Measurements from ENCODE around the gene ORAI2.
"Not testable (repeated sequence)": the region's sequence is repeated elsewhere in the genome, so short reads cannot be mapped to it uniquely, and the experiment has no call there.

The ORAI2 gene

GRCh38 chr7:102505298-102506185 is 72.2 kb downstream of the ORAI2 start:
- not testable (repeated sequence) for DNase-seq
